Natural killer cell (primary cell): Measurements from ENCODE around the gene KRT72. TPM values are rescaled to one million over a fixed set of nuclear protein-coding genes. Genes with fewer than 3 reads are reported as not detected.

Experiments
- ATAC-seq, 3 donors: fragments of 150-1000 bp in 2 of 3; fragments of 200-7000 bp in 1 of 3; cut with Tn5 transposase; 1 replicate in 1 of 3; 2 replicates in 2 of 3; pipeline ENCODE4 v1.10.0; 2021; ENCODE audit warnings: mild to moderate bottlenecking in 2 of 3, moderate library complexity in 2 of 3
- DNase-seq, 2 donors: peaks; one replicate each; pipeline versions ENCODE4 v3.0.0 to v3.0.0-alpha.2; 2013 to 2021; ENCODE audit warnings: mixed read lengths in 1 of 2
- H3K27ac ChIP-seq: one replicate; pipeline ENCODE4 v1.5.1; 2013; ENCODE audit warnings: mild to moderate bottlenecking, low read length
- H3K27me3 ChIP-seq: one replicate; pipeline ENCODE4 v1.6.1; 2013; ENCODE audit warnings: low read length; ENCODE audit not compliant: control insufficient read depth, insufficient read depth
- H3K36me3 ChIP-seq: one replicate; pipeline ENCODE4 v1.6.1; 2013; ENCODE audit warnings: low read length; ENCODE audit not compliant: control insufficient read depth, insufficient read depth
- H3K4me1 ChIP-seq: one replicate; pipeline ENCODE4 v1.6.1; 2013; ENCODE audit warnings: low read length; ENCODE audit not compliant: control insufficient read depth, insufficient read depth
- H3K4me3 ChIP-seq: one replicate; pipeline ENCODE4 v1.5.1; 2013; ENCODE audit warnings: low read length
- H3K9me3 ChIP-seq: one replicate; pipeline ENCODE4 v1.6.1; 2013; ENCODE audit warnings: low read length; ENCODE audit not compliant: control insufficient read depth, insufficient read depth
- H3K27ac Mint-ChIP-seq, 2 donors: one replicate each; pipeline ENCODE4 v1.8.0; 2022; ENCODE audit warnings: mild to moderate bottlenecking in 2 of 2, mixed read lengths in 2 of 2, moderate library complexity in 1 of 2
- H3K27me3 Mint-ChIP-seq, 2 donors: one replicate each; pipeline ENCODE4 v1.8.0; 2022; ENCODE audit warnings: low read depth in 2 of 2, mixed read lengths in 2 of 2
- H3K36me3 Mint-ChIP-seq: one replicate; pipeline ENCODE4 v1.8.0; 2022; ENCODE audit warnings: mixed read lengths
- H3K4me1 Mint-ChIP-seq, 2 donors: one replicate each; pipeline ENCODE4 v1.8.0; 2022; ENCODE audit warnings: mixed read lengths in 2 of 2
- H3K4me3 Mint-ChIP-seq: one replicate; pipeline ENCODE4 v1.8.0; 2022; ENCODE audit warnings: mild to moderate bottlenecking, moderate library complexity, mixed read lengths
- H3K9me3 Mint-ChIP-seq, 2 donors: one replicate each; pipeline ENCODE4 v1.8.0; 2022; ENCODE audit warnings: mixed read lengths in 2 of 2
- WGBS: methylation state at CpG from one replicate; pipeline ENCODE4 v1.1.7; 2013; ENCODE audit warnings: missing lambda C conversion rate; ENCODE audit not compliant: insufficient coverage; 5-methylcytosine and 5-hydroxymethylcytosine counted together
- intact Hi-C: fragments of 100-400 bp; cut with micrococcal nuclease; formaldehyde crosslinking; loops from one replicate; pipeline ENCODE4 v1.14.2; 2022
- total RNA-seq, 4 donors: library from RNA; stranded (reverse); fragments of 120-200 nt in 1 of 4; gene quantifications; one replicate each; pipeline versions ENCODE4 v1.2.3 to v1.2.4, GENCODE V29; 2013 to 2022
- TF ChIP-seq, protein P1 (sequence below): fragments of 200-600 bp; IDR thresholded peaks from one replicate; pipeline ENCODE4 v1.8.0; 2022; ENCODE audit warnings: antibody characterized with exemption

The KRT72 gene
- total RNA-seq, 3 donors from 2014 or later (not counting 1 experiment from before 2014, with no cell fraction given) = 21.9 to 136 (median 38.0) TPM

DNA sequence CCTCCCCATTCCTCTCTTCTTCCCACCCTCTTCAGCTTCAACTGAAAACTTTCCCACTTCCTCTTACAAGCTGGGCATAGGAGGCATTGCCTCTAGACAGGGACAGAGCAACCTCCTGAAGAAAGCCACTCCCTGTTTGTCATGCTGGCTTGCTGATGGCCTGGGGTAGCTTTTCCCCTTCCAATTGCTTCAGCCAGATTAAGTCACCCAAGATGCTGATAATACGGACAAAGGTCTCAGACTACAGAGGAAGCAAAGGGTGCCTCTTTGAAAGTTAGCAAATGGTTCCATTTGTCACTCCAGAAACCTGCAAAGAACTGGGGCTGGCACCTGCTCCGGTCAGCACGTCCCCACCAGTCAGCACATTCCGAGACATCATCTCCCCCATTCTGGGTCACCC is 44.7 kb upstream of the KRT72 start:
- no peaks in the 10 kb centered on the region for H3K27me3 ChIP-seq
- 66% methylated on average over 4 of the region's 4 CpGs for WGBS
- H3K9me3 ChIP-seq = peaks cover 3% of the 10 kb centered on the region
- H3K27ac Mint-ChIP-seq = peak overlapping the region; percentile 97 to 98
- no peak overlapping the region for H3K4me3 ChIP-seq
- TF ChIP-seq, protein P1, sequence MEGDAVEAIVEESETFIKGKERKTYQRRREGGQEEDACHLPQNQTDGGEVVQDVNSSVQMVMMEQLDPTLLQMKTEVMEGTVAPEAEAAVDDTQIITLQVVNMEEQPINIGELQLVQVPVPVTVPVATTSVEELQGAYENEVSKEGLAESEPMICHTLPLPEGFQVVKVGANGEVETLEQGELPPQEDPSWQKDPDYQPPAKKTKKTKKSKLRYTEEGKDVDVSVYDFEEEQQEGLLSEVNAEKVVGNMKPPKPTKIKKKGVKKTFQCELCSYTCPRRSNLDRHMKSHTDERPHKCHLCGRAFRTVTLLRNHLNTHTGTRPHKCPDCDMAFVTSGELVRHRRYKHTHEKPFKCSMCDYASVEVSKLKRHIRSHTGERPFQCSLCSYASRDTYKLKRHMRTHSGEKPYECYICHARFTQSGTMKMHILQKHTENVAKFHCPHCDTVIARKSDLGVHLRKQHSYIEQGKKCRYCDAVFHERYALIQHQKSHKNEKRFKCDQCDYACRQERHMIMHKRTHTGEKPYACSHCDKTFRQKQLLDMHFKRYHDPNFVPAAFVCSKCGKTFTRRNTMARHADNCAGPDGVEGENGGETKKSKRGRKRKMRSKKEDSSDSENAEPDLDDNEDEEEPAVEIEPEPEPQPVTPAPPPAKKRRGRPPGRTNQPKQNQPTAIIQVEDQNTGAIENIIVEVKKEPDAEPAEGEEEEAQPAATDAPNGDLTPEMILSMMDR = no peak
- peak overlapping the region; percentile 84 for H3K4me3 Mint-ChIP-seq
- H3K4me1 ChIP-seq = peaks cover 42% of the 10 kb centered on the region
- ATAC-seq = peak in 1 of 3 donors; percentile 1
- no peaks in the 10 kb centered on the region for H3K9me3 Mint-ChIP-seq
- no peaks in the 10 kb centered on the region for H3K36me3 ChIP-seq
- H3K4me1 Mint-ChIP-seq = peaks cover 73 to 88% of the 10 kb centered on the region in 2 donors
- DNase-seq = no peak
- peak overlapping the region; percentile 89 for H3K27ac ChIP-seq
- H3K36me3 Mint-ChIP-seq = no peaks in the 10 kb centered on the region
- no peaks in the 10 kb centered on the region for H3K27me3 Mint-ChIP-seq
- intact Hi-C loops = loop anchor here (1.0 to 5.0 kb wide), 6 partner anchors 10 to 190 kb away; partner anchors contain the start of gene KRT1

DNA sequence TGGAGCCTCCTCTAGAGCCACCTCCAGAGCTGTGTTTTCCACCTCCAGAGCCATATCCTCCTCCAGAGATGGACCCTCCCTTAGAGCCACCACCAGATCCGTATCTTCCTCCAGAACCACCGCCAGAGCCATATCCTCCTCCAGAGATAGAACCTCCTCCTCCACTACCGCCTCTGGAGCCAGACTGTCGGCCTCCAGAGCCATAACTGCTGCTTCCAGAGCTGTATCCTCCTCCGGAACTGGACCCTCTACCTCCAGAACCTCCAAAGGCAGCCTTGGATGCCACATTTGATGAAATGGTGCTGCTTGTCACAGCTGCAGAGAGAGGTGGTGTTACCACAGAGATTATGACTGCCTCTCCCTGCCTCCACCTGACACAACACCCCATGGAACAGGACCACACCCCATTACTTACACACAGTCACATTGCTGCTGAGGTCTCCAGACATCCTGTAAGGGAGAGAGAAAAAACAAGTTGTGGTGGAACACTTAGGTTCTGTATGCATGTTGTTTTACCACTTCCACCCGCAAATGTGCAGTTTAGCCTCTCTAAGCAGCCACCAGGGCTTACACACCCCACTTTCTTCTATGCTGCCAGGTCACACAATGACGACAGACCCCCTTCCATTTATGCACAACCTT is 44.0 kb upstream of the KRT72 start:
- no peaks in the 10 kb centered on the region for H3K36me3 ChIP-seq
- peaks cover 42% of the 10 kb centered on the region for H3K4me1 ChIP-seq
- Mint-ChIP-seq H3K4me1 (peaks cover 75 to 86% of the 10 kb centered on the region in 2 donors), H3K27me3 (no peaks in the 10 kb centered on the region), H3K36me3 (no peaks in the 10 kb centered on the region), H3K27ac (peak overlapping the region; percentile 97 to 98), H3K9me3 (no peaks in the 10 kb centered on the region), H3K4me3 (peak overlapping the region; percentile 84)
- no peak overlapping the region for H3K4me3 ChIP-seq
- DNase-seq (peak; percentile 51 to 88), ATAC-seq (peak; percentile 85 to 91 (median 90))
- H3K27ac ChIP-seq = peak overlapping the region; percentile 89
- no peaks in the 10 kb centered on the region for H3K27me3 ChIP-seq
- 45% methylated on average over 7 of the region's 7 CpGs for WGBS
- intact Hi-C loops = loop anchor here (1.0 to 5.0 kb wide), 6 partner anchors 9 to 191 kb away; partner anchors contain the start of gene KRT1
- peaks cover 3% of the 10 kb centered on the region for H3K9me3 ChIP-seq
- TF ChIP-seq, protein P1 = no peak

DNA sequence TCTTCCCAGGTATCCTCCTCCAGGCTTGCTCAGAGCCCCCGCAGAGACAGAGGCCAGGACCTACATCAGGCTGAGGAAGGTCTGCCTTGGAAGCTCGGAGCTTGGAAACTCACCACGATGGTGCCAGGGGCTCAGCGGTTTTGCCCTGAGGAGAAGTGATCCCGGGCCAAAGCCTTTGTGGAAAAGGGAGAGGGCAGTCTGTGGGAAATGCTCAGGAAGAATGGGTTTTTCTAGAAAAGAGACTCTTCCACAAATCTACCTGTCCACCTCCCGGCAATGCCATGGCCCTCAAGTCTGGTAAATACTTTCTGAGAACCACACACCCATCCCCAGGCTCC is 42.8 kb upstream of the KRT72 start:
- no peak overlapping the region for H3K4me3 ChIP-seq
- ATAC-seq = no peak
- 93% methylated on average over 6 of the region's 6 CpGs for WGBS
- DNase-seq = no peak
- no peak overlapping the region for H3K4me3 Mint-ChIP-seq
- H3K27ac Mint-ChIP-seq = peak overlapping the region; percentile 97 to 98
- H3K36me3 ChIP-seq = no peaks in the 10 kb centered on the region
- TF ChIP-seq, protein P1 = no peak
- H3K4me1 ChIP-seq = peaks cover 42% of the 10 kb centered on the region
- no peaks in the 10 kb centered on the region for H3K9me3 Mint-ChIP-seq
- no peaks in the 10 kb centered on the region for H3K36me3 Mint-ChIP-seq
- intact Hi-C loops = loop anchor here (2.0 kb wide), 2 partner anchors 57 to 85 kb away; no protein-coding TSS in a partner anchor
- peaks cover 69 to 77% of the 10 kb centered on the region in 2 donors for H3K4me1 Mint-ChIP-seq
- H3K27me3 ChIP-seq = no peaks in the 10 kb centered on the region
- no peaks in the 10 kb centered on the region for H3K27me3 Mint-ChIP-seq
- peaks cover 3% of the 10 kb centered on the region for H3K9me3 ChIP-seq
- peak overlapping the region; percentile 89 for H3K27ac ChIP-seq
